ENCODE results near the gene IMMP2L. TPM values are rescaled to one million over a fixed set of nuclear protein-coding genes. Genes with fewer than 3 reads are reported as not detected.

Gene IMMP2L
- total and polyA plus RNA-seq, 2 of the 8 experiments (the other 6 are each of a cell fraction or from before 2014, with no cell fraction given) = 2.3 to 10.1 TPM

DNA sequence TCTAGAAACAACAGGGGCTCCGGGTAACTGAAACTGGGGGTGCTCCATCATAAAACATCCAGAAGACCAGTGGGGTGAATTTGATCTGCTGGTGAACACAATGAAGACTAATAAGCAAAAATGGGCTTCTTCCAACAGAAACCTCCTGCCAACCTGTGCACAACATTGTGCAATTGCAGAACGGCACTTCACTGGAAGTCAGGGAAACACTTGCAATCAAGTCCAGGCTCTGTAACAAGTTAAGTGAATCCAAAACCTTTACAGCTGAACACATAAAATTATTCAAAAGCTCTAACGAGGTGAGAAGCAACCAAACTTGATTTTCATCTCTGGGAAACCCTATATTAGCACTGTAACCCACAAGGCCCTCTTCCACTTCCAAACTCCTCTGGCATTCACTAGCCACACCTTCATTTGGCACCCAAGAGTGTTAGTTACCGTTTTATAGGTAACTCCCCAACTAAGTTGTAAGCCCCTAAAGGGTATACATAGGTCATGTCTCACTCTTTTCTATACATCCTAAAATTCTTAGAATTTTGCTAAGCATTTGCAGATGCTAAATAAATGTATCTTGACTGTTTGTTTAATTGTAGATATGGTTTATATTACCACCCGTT lies 22.0 kb downstream of the IMMP2L start:
- WGBS, 2 experiments (ENCODE audit: extremely low coverage in 1 of 2, insufficient coverage in 1 of 2, insufficient read length in 1 of 2, insufficient replicate concordance in 2 of 2, low coverage in 1 of 2, low lambda C conversion rate in 2 of 2, missing lambda C conversion rate in 1 of 2) = 87% methylated on average over 5 of the region's 5 CpGs; no CpG with 5 or more reads in 1 of the 2 experiments
- TF ChIP-seq YY1 (IDR thresholded peaks at IDR 0.05; ENCODE audit: low read depth, low read length) = no peak
- no peak for TF ChIP-seq GABPA (IDR thresholded peaks at IDR 0.05; ENCODE audit: borderline replicate concordance, insufficient read depth, low read length)
- TF ChIP-seq HDAC2 (IDR thresholded peaks at IDR 0.05; ENCODE audit: borderline replicate concordance in 1 of 2, low read depth in 2 of 2, low read length in 2 of 2) = no peak
- TF ChIP-seq POLR2A (IDR thresholded peaks at IDR 0.05; ENCODE audit: control extremely low read depth in 1 of 2, low read depth in 2 of 2, low read length in 2 of 2) = no peak
- no peak for TF ChIP-seq RNF2 (IDR thresholded peaks at IDR 0.05; ENCODE audit: borderline replicate concordance, low read depth, low read length, missing control alignments, poor library complexity, severe bottlenecking)
- no peak for TF ChIP-seq CBX5 (IDR thresholded peaks at IDR 0.05; ENCODE audit: low read depth, low read length)
- no peak for TF ChIP-seq CBX8 (IDR thresholded peaks at IDR 0.05; ENCODE audit: borderline replicate concordance, low read depth, low read length)
- no peak for TF ChIP-seq SAP30 (IDR thresholded peaks at IDR 0.05; ENCODE audit: insufficient read depth, insufficient replicate concordance, low read length)
- no peak for TF ChIP-seq KDM4A (IDR thresholded peaks at IDR 0.05; ENCODE audit: low read depth, low read length, severe bottlenecking)
- TF ChIP-seq SP1 (IDR thresholded peaks at IDR 0.05; ENCODE audit: low read depth, low read length) = no peak
- no peak for TF ChIP-seq CHD1 (IDR thresholded peaks at IDR 0.05; ENCODE audit: low read depth, low read length)

More for the DNA sequence above, 22.0 kb downstream of the IMMP2L start:
- H3K79me2 ChIP-seq (ENCODE audit: control insufficient read depth in 1 of 2, insufficient read depth in 2 of 2, low read length in 2 of 2) = no peaks in the 10 kb centered on the region
- no peaks in the 10 kb centered on the region for H4K20me1 ChIP-seq (replicated peaks in 1 of 2; ENCODE audit: control insufficient read depth in 1 of 2, insufficient read depth in 2 of 2, low read length in 2 of 2)
- H3K9me3 ChIP-seq (ENCODE audit: insufficient read depth in 2 of 2, low read depth in 1 of 2, low read length in 1 of 2) = no peaks in the 10 kb centered on the region
- no peaks in the 10 kb centered on the region for H3K79me1 ChIP-seq (ENCODE audit: low read depth, low read length)
- no peak for DNase-seq (ENCODE audit: low read depth in 1 of 2, low spot score in 2 of 2)
- no peaks in the 10 kb centered on the region for H3K23me2 ChIP-seq (ENCODE audit: low read depth, low read length)
- H3K36me3 ChIP-seq (ENCODE audit: control insufficient read depth in 2 of 4, insufficient read depth in 4 of 4, low read length in 3 of 4) = no peaks in the 10 kb centered on the region
- no peak overlapping the region for H3K4me3 ChIP-seq (ENCODE audit: extremely low read depth in 1 of 4, insufficient read depth in 2 of 4, low read depth in 3 of 4, low read length in 4 of 4)
- no peak for FAIRE-seq
- peaks cover 0 to 3% (median 0%) of the 10 kb centered on the region in 4 experiments; a peak in 1 of 7 replicates for H3K4me1 ChIP-seq (replicated peaks in 1 of 4; ENCODE audit: control insufficient read depth in 3 of 4, insufficient read depth in 4 of 4, low read length in 3 of 4)
- no peak overlapping the region for H4K8ac ChIP-seq (ENCODE audit: extremely low read depth, insufficient read depth, low read length)
- H2BK5ac ChIP-seq (ENCODE audit: low read depth, low read length) = no peak overlapping the region
- no peak overlapping the region for H2BK15ac ChIP-seq (ENCODE audit: low read length)
- H3K18ac ChIP-seq (ENCODE audit: extremely low read depth, low read length) = no peak overlapping the region
- H3K56ac ChIP-seq (replicated peaks; ENCODE audit: insufficient read length, low read depth, low read length) = no peak overlapping the region
- no peak overlapping the region for H2BK12ac ChIP-seq (ENCODE audit: low read depth, low read length)
- H3K23ac ChIP-seq (ENCODE audit: insufficient read length) = no peak overlapping the region
- no peak overlapping the region for H2BK20ac ChIP-seq (ENCODE audit: low read length)
- H2AFZ ChIP-seq (ENCODE audit: low read length) = no peak overlapping the region
- no peak overlapping the region for H2AK5ac ChIP-seq (ENCODE audit: low read depth, low read length)
- no peak overlapping the region for H3K14ac ChIP-seq (ENCODE audit: insufficient read length)
- no peak overlapping the region for H3K4ac ChIP-seq (replicated peaks; ENCODE audit: insufficient read length, low read depth, low read length)
- H2BK120ac ChIP-seq (replicated peaks; ENCODE audit: low read depth, low read length) = no peak overlapping the region
- ChIA-PET CTCF (ENCODE audit: partially characterized antibody) (interaction anchor here (0.5 kb wide), 1 partner anchor 9 kb away, joined by 3 read pairs; no protein-coding TSS in a partner anchor), POLR2A (ENCODE audit: partially characterized antibody) (no interaction called here)
- no peak overlapping the region for H3K27ac ChIP-seq (ENCODE audit: low read depth, low read length)
- H3K27me3 ChIP-seq (replicated peaks in 1 of 4; ENCODE audit: control insufficient read depth in 3 of 4, extremely low read depth in 1 of 4, insufficient read depth in 3 of 4, low read length in 3 of 4) = no peaks in the 10 kb centered on the region
- no peak overlapping the region for H3K9ac ChIP-seq (replicated peaks in 1 of 4; ENCODE audit: extremely low read depth in 1 of 4, low read depth in 3 of 4, low read length in 3 of 4)
- H3K4me2 ChIP-seq (ENCODE audit: insufficient read depth in 1 of 2, low read depth in 2 of 2, low read length in 2 of 2) = no peak overlapping the region
- H4K5ac ChIP-seq (ENCODE audit: insufficient read length, low read depth, low read length) = no peak overlapping the region
- H4K91ac ChIP-seq (replicated peaks; ENCODE audit: insufficient read length, low read length) = no peak overlapping the region

All from H1 (cell line).